Cardiac fibroblast (primary cell): ENCODE data around the gene MS4A15.

ENCODE experiments used
- DNase-seq, 2 donors: peaks; one replicate each; pipeline versions ENCODE4 v3.0.0 to v3.0.0-alpha.2; 2010; ENCODE audit warnings: low read depth in 2 of 2
- H3K4me3 ChIP-seq, 2 donors: replicated peaks in 1 of 2; 1 replicate in 1 of 2; 2 replicates in 1 of 2; pipeline ENCODE4 v1.5.1; 2011; ENCODE audit warnings: low read depth in 2 of 2, low read length in 2 of 2, mild to moderate bottlenecking in 2 of 2, moderate library complexity in 1 of 2
- TF ChIP-seq, protein P1 (sequence below): IDR thresholded peaks from one replicate; pipeline ENCODE4 v1.5.1; 2011; ENCODE audit warnings: low read depth, mild to moderate bottlenecking, low read length, inconsistent platforms

Gene MS4A15

DNA sequence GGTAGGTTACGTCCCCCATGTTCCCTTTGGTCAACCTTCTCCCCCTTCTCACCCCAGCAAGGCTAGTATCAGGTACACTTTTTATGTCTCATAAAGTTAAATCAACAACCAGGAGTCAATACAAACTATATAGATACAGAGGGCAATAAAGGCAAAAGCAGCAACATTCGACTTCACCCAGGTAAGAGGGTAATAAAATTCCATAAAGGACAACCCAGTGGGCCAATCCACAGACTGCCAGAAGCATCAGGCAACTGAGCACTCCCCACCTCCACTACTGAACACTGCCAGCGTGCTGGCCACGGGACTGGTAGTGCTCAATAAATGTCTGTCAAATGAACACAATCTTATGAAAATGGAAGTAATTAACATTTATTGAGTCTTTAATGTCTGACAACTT lies 37.3 kb upstream of the MS4A15 start:
- DNase-seq: no peak
- TF ChIP-seq, protein P1, sequence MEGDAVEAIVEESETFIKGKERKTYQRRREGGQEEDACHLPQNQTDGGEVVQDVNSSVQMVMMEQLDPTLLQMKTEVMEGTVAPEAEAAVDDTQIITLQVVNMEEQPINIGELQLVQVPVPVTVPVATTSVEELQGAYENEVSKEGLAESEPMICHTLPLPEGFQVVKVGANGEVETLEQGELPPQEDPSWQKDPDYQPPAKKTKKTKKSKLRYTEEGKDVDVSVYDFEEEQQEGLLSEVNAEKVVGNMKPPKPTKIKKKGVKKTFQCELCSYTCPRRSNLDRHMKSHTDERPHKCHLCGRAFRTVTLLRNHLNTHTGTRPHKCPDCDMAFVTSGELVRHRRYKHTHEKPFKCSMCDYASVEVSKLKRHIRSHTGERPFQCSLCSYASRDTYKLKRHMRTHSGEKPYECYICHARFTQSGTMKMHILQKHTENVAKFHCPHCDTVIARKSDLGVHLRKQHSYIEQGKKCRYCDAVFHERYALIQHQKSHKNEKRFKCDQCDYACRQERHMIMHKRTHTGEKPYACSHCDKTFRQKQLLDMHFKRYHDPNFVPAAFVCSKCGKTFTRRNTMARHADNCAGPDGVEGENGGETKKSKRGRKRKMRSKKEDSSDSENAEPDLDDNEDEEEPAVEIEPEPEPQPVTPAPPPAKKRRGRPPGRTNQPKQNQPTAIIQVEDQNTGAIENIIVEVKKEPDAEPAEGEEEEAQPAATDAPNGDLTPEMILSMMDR: no peak
- H3K4me3 ChIP-seq: no peak overlapping the region

DNA sequence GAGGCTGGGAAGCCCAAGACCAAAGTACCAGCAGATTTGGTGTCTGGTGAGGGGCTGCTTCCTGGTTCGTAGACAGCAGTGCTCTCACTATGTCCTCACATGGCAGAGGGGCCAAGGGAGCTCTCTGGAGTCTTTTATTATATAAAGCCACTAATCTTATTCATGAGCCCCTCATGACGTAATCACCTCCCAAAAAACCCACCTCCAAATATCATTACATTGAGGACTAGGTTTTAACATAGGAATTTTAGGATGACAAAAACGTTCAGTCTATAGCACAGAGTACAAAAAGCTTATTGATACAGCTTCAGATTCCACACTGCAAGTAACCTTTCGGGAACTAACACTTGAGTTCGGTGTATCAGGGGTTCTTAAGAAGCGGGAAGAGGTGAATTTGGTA lies 36.2 kb upstream of the MS4A15 start:
- H3K4me3 ChIP-seq: no peak overlapping the region
- no peak for DNase-seq

DNA sequence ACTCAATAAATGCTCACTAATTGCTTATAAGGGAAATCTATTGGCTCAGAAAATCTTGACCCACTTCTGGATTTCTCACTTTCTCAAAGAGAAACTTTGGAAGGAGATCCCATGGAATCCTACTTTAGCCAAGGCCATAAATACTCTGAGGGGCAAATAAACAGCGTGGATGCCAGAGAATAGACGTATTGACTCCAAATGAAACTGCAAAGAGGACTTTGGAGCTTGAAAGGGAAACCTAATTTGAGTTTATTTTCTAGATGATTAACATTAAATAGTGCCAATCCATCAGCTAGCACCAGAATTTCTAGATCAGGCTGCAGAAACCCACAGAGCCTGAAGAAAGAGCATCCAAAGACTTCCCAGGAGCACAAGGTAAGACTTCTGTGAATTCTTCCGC lies 32.2 kb upstream of the MS4A15 start, which contains the start of gene MS4A18:
MS4A18 (plus strand) TSS at position 301 of the 400 bp plus-strand sequence.
- TF ChIP-seq, protein P1: no peak

More for the DNA sequence above, 36.2 kb upstream of the MS4A15 start:
- TF ChIP-seq, protein P1: no peak

GRCh38 chr11:60725592-60725991 lies 31.1 kb upstream of the MS4A15 start:
- TF ChIP-seq, protein P1: no peak
- H3K4me3 ChIP-seq: no peak overlapping the region
- DNase-seq: no peak

More for the DNA sequence above, 32.2 kb upstream of the MS4A15 start, which contains the start of gene MS4A18:
- DNase-seq: no peak
- H3K4me3 ChIP-seq: no peak within 1 kb of the TSS

- H3K4me3 ChIP-seq: no peak overlapping the region
- TF ChIP-seq, protein P1: no peak
- no peak for DNase-seq
Measured at GRCh38 chr11:60731586-60731985, 25.1 kb upstream of the MS4A15 start.

DNA sequence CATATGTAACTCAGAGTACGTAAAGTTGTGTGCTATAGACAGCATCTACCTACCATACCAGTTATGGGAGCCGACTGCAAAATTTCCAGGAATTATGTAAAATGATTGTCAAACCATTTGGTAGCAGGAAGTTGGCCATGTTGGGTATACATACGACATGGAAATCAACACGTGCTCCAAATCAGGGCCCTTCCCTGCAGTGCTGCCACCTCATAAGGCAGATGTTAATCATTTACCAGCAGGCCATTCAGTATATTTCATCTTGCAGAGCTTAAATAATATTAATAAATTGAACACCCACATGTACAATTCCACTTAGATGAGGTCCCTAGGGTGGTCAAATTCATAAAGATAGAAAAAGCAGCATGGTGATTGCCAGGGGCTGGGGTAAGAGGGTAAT lies 22.4 kb upstream of the MS4A15 start:
- TF ChIP-seq, protein P1: no peak
- H3K4me3 ChIP-seq: no peak overlapping the region
- no peak for DNase-seq

DNA sequence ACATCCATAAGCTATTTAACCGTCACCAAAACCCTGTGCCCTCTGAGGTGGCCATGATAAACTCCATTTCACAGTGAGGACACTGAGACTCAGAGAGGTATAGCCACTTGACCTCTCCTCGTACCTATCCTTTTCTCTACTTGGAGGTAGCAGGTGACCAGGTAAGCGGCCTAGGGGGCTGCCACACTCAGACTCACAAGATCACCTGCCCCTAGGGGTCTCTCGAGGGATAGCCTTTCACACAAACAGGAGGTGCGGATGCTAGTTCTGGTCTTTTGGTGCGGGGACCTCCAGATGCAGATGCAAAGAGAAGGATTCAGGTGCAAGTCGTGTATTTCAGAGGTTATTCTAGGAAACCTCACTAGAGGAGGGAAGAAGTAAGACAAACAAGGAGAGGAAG lies 17.6 kb upstream of the MS4A15 start:
- no peak for DNase-seq
- no peak overlapping the region for H3K4me3 ChIP-seq
- TF ChIP-seq, protein P1: no peak
